GM06990 (cell line): ENCODE results near the gene RTP5.

ENCODE experiments used
- DNase-seq: peaks from one replicate; pipeline ENCODE4 v3.0.0-alpha.2; 2011; ENCODE audit not compliant: insufficient read length; ENCODE audit errors: extremely low read depth
- H3K27me3 ChIP-seq: replicated peaks from 2 replicates; pipeline ENCODE4 v1.6.0; 2011; ENCODE audit warnings: low read length; ENCODE audit not compliant: control insufficient read depth, insufficient read depth
- H3K36me3 ChIP-seq: 2 replicates; pipeline ENCODE4 v1.5.1; 2011; ENCODE audit warnings: low read length; ENCODE audit not compliant: control insufficient read depth, insufficient read depth
- H3K4me3 ChIP-seq: replicated peaks from 2 replicates; pipeline ENCODE4 v1.5.1; 2011; ENCODE audit warnings: low read depth, mild to moderate bottlenecking, control low read depth, low read length
- CTCF ChIP-seq: IDR thresholded peaks from 2 replicates; pipeline ENCODE4 v1.5.1; 2011; ENCODE audit warnings: low read length, control low read depth, mild to moderate bottlenecking, inconsistent platforms; ENCODE audit not compliant: insufficient read depth, poor library complexity, severe bottlenecking

Gene RTP5

DNA sequence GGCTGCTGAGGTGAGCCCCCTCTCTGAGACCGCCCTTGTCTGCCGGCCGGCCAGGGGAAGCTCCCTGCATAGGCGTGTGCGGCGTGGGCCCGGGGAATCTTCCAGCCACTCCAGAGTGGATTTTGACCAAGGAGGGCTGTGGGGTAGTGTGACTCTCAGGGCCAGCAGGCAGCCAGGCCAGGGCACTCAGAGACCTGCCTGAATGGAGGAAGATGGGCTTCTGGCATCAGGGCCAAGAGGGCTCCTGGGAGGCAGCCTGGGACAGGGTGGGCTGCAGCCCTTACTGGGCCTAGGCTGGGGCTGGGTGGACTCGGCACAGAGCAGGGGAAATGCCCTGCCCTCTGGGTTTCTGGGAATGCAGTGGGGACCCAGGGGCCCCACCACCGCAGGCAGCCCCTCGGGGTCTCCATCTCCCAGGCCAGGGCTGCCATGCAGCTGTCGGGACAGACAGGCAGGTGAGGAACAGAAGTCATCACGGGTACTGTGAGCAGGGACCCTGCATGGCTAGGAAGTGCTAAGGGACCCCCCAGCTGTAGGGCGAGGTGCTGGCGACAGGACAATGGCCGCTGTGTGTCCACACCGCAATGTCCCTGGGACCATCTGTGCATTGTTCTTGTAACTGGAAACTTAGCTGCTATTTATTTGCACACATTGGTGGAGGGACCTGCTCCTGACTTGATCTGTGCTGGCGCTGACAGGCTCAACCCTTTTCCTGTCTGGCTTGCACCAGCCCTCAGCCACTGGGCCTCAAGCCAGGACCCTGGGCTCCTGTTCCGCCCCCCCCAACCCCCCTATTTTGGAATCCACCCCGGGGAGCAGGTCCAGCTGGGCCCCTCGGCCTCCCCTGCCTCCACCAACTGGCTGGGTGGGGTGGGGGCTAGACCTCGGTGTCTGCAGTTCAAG, 14.9 kb upstream of the RTP5 start:
- no peak overlapping the region for H3K4me3 ChIP-seq
- TF ChIP-seq CTCF: no peak
- no peaks in the 10 kb centered on the region for H3K36me3 ChIP-seq
- H3K27me3 ChIP-seq: no peaks in the 10 kb centered on the region
- no peak for DNase-seq

- Histone ChIP-seq H3K4me3 (no peak overlapping the region), H3K36me3 (no peaks in the 10 kb centered on the region), H3K27me3 (no peaks in the 10 kb centered on the region)
- TF ChIP-seq CTCF: no peak
- DNase-seq: peak; percentile 11
Measured at GRCh38 chr2:241855245-241855887, 14.2 kb upstream of the RTP5 start.

- no peak for DNase-seq
- Histone ChIP-seq H3K27me3 (no peaks in the 10 kb centered on the region), H3K36me3 (no peaks in the 10 kb centered on the region), H3K4me3 (no peak overlapping the region)
- TF ChIP-seq CTCF: no peak
Measured at GRCh38 chr2:241855888-241856422, 13.6 kb upstream of the RTP5 start.

DNA sequence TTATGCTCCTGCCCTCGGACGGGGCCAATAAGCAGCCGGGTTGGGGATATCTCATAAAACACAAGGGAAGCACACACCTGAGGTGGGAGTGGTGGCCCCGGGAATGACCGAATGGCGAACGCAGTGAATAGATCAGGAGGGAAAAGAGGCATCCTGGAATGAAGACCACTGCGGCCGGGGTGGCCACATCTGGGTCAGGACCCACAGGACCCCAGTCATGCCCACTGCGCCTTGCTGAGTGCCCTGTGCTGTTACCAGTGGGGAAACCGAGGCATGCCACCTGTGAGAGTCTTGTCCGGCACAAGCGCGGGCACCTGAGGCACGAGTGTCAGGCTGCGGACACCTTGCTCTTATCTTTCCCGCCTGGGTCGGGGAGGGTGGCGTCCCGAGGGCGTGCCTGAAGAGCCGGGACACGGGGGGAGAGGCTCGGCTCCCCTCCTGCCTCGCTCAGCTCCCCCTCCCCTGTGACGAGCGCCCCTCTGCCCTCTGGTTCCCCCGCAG, 12.4 kb upstream of the RTP5 start:
- peak; percentile 19 for DNase-seq
- TF ChIP-seq CTCF: no peak
- H3K27me3 ChIP-seq: no peaks in the 10 kb centered on the region
- H3K4me3 ChIP-seq: no peak overlapping the region
- no peaks in the 10 kb centered on the region for H3K36me3 ChIP-seq

DNA sequence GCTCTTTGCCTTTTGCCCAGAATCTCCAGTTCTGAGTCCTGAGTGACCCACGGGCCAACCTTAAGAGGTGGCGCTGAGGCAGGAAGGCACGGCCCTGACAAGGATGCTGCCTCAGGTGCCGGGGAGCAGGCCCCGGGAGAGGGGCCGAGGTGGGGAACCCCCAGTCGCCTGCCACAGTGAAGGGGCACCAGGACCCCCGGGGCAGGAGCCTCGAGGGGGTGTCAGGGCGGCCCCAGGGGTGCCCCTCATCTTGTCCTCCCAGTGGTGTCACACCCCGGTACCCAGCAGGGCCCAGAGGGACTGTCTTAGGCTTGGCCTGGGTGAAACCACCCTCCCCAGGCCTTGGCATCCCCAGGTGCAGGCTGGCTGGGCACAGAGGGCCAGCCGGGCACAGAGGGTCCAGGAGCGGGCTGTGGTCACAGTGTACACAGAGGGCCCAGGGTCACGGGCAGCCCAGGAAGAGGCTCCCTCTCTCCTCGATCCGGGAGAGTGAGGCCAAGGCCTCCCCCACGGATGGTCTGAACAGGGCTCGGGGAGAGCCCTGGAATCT, 11.9 kb upstream of the RTP5 start:
- Histone ChIP-seq H3K4me3 (peak overlapping the region; percentile 61), H3K27me3 (no peaks in the 10 kb centered on the region)

More for the DNA sequence above, 11.9 kb upstream of the RTP5 start:
- TF ChIP-seq CTCF: no peak
- peak; percentile 15 for DNase-seq
- no peaks in the 10 kb centered on the region for H3K36me3 ChIP-seq
